Ishikawa (cell line): Measurements from ENCODE around the gene KDM3A.

Experiments used
- CEBPB ChIP-seq: IDR thresholded peaks from 2 replicates; pipeline ENCODE4 v1.6.1; 2012
- CREB1 ChIP-seq: IDR thresholded peaks from 2 replicates; pipeline ENCODE4 v1.6.1; 2012; ENCODE audit warnings: low read depth
- EGR1 ChIP-seq: IDR thresholded peaks from 2 replicates; pipeline ENCODE4 v1.6.1; 2012
- EP300 ChIP-seq: IDR thresholded peaks from 2 replicates; pipeline ENCODE4 v1.6.1; 2012; ENCODE audit warnings: borderline replicate concordance
- FOXM1 ChIP-seq: IDR thresholded peaks from 2 replicates; pipeline ENCODE4 v1.6.1; 2012; ENCODE audit warnings: low read depth, borderline replicate concordance
- MAX ChIP-seq: IDR thresholded peaks from 2 replicates; pipeline ENCODE4 v1.6.1; 2012
- NFIC ChIP-seq: IDR thresholded peaks from 2 replicates; pipeline ENCODE4 v1.6.1; 2012
- RAD21 ChIP-seq: IDR thresholded peaks from 2 replicates; pipeline ENCODE4 v1.6.1; 2012; ENCODE audit warnings: low read depth
- REST ChIP-seq: IDR thresholded peaks from 2 replicates; pipeline ENCODE4 v1.6.1; 2012; ENCODE audit warnings: low read depth, mild to moderate bottlenecking
- TAF1 ChIP-seq: IDR thresholded peaks from 2 replicates; pipeline ENCODE4 v1.6.1; 2012; ENCODE audit warnings: low read depth, mild to moderate bottlenecking
- TCF12 ChIP-seq: IDR thresholded peaks from 2 replicates; pipeline ENCODE4 v1.6.1; 2012; ENCODE audit warnings: low read depth
- TEAD4 ChIP-seq: IDR thresholded peaks from 2 replicates; pipeline ENCODE4 v1.6.1; 2012
- USF1 ChIP-seq: IDR thresholded peaks from 2 replicates; pipeline ENCODE4 v1.6.1; 2012
- YY1 ChIP-seq: IDR thresholded peaks from 2 replicates; pipeline ENCODE4 v1.6.1; 2012; ENCODE audit warnings: low read depth
- ZBTB7A ChIP-seq: IDR thresholded peaks from 2 replicates; pipeline ENCODE4 v1.6.1; 2012; ENCODE audit warnings: low read depth

KDM3A gene

GRCh38 chr2:86426271-86426670, 14.9 kb upstream of the KDM3A start:
- TF ChIP-seq EP300: no peak
- TF ChIP-seq ZBTB7A: no peak
- no peak for TF ChIP-seq TAF1
- TF ChIP-seq REST: no peak
- no peak for TF ChIP-seq FOXM1
- TF ChIP-seq CEBPB: no peak
- no peak for TF ChIP-seq YY1
- TF ChIP-seq TEAD4: no peak
- TF ChIP-seq RAD21: no peak
- TF ChIP-seq TCF12: no peak
- no peak for TF ChIP-seq NFIC
- no peak for TF ChIP-seq CREB1
- TF ChIP-seq MAX: no peak
- TF ChIP-seq EGR1: no peak
- no peak for TF ChIP-seq USF1

- TF ChIP-seq TEAD4: no peak
Measured at GRCh38 chr2:86429335-86429734, 11.8 kb upstream of the KDM3A start.

GRCh38 chr2:86430368-86430767, 10.8 kb upstream of the KDM3A start:
- TF ChIP-seq YY1: no peak
- TF ChIP-seq TEAD4: no peak
- TF ChIP-seq MAX: no peak
- no peak for TF ChIP-seq TAF1

GRCh38 chr2:86433137-86433536, 8.0 kb upstream of the KDM3A start:
- TF ChIP-seq TCF12 (no peak), MAX (no peak), FOXM1 (no peak), CEBPB (no peak), NFIC (no peak), CREB1 (no peak), EGR1 (no peak), EP300 (no peak), REST (no peak), USF1 (no peak)

- no peak for TF ChIP-seq ZBTB7A
- no peak for TF ChIP-seq MAX
- no peak for TF ChIP-seq TCF12
- TF ChIP-seq REST: no peak
- no peak for TF ChIP-seq TEAD4
- TF ChIP-seq EGR1: no peak
- TF ChIP-seq FOXM1: no peak
- TF ChIP-seq EP300: no peak
- no peak for TF ChIP-seq CREB1
- no peak for TF ChIP-seq NFIC
- no peak for TF ChIP-seq USF1
- no peak for TF ChIP-seq RAD21
Measured at GRCh38 chr2:86434290-86434689, 6.9 kb upstream of the KDM3A start.
